ENCODE data around the gene SORCS1.
"Not testable (repeated sequence)": the region's sequence is repeated elsewhere in the genome, so short reads cannot be mapped to it uniquely, and the experiment has no call there.

Gene SORCS1

GRCh38 chr10:106938513-106938912, 226.0 kb downstream of the SORCS1 start:
- DNase-seq: no peak

GRCh38 chr10:106935978-106936451, 228.5 kb downstream of the SORCS1 start:
- DNase-seq: no peak

- DNase-seq: no peak
These were observed 232.7 kb downstream of the SORCS1 start for GRCh38 chr10:106931853-106932249.

- DNase-seq: no peak
These were observed 233.2 kb downstream of the SORCS1 start for GRCh38 chr10:106931159-106931852.

GRCh38 chr10:106930751-106931150, 233.8 kb downstream of the SORCS1 start:
- no peak for DNase-seq

- DNase-seq: no peak
These were observed 235.1 kb downstream of the SORCS1 start for GRCh38 chr10:106929291-106929895.

GRCh38 chr10:106928151-106928550, 236.4 kb downstream of the SORCS1 start:
- not testable (repeated sequence) for DNase-seq

GRCh38 chr10:106925191-106925590, 239.3 kb downstream of the SORCS1 start:
- DNase-seq: no peak

- DNase-seq: no peak
These were observed 244.0 kb downstream of the SORCS1 start for GRCh38 chr10:106920538-106920937.

- no peak for DNase-seq
These were observed 244.6 kb downstream of the SORCS1 start for GRCh38 chr10:106919871-106920282.

- DNase-seq: no peak
These were observed 247.0 kb downstream of the SORCS1 start for GRCh38 chr10:106917452-106918055.

GRCh38 chr10:106914016-106914415, 250.5 kb downstream of the SORCS1 start:
- no peak for DNase-seq

- DNase-seq: no peak
These were observed 251.2 kb downstream of the SORCS1 start for GRCh38 chr10:106913348-106913747.

- no peak for DNase-seq
These were observed 253.4 kb downstream of the SORCS1 start for GRCh38 chr10:106911096-106911495.

- no peak for DNase-seq
These were observed 253.8 kb downstream of the SORCS1 start for GRCh38 chr10:106910666-106911065.

- no peak for DNase-seq
These were observed 256.3 kb downstream of the SORCS1 start for GRCh38 chr10:106908225-106908624.

GRCh38 chr10:106904209-106904608, 260.3 kb downstream of the SORCS1 start:
- no peak for DNase-seq

GRCh38 chr10:106903180-106903579, 261.3 kb downstream of the SORCS1 start:
- no peak for DNase-seq

- DNase-seq: no peak
These were observed 264.4 kb downstream of the SORCS1 start for GRCh38 chr10:106900016-106900652.

GRCh38 chr10:106898446-106898845, 266.1 kb downstream of the SORCS1 start:
- DNase-seq: no peak

GRCh38 chr10:106897719-106898118, 266.8 kb downstream of the SORCS1 start:
- no peak for DNase-seq

- DNase-seq: no peak
These were observed 269.8 kb downstream of the SORCS1 start for GRCh38 chr10:106894692-106895091.

GRCh38 chr10:106877574-106877973, 286.9 kb downstream of the SORCS1 start:
- DNase-seq: no peak

GRCh38 chr10:106874604-106874889, 290.0 kb downstream of the SORCS1 start:
- no peak for DNase-seq
